Rectal smooth muscle tissue (tissue), 1 donor: Measurements from ENCODE around the gene DPY30.
A peak's percentile ranks its signal among the peaks of the same experiment; 100 is the strongest.
"Not testable (repeated sequence)": the region's sequence is repeated elsewhere in the genome, so short reads cannot be mapped to it uniquely, and the experiment has no call there.

Source experiments
- H3K27ac ChIP-seq: one replicate; pipeline ENCODE4 v1.7.0; 2013; ENCODE audit warnings: low read depth, low read length, inconsistent platforms
- H3K27me3 ChIP-seq: one replicate; pipeline ENCODE4 v1.7.0; 2013; ENCODE audit warnings: low read length; ENCODE audit not compliant: control insufficient read depth, insufficient read depth
- H3K36me3 ChIP-seq: one replicate; pipeline ENCODE4 v1.7.0; 2013; ENCODE audit warnings: low read length; ENCODE audit not compliant: control insufficient read depth, insufficient read depth
- H3K4me1 ChIP-seq: one replicate; pipeline ENCODE4 v1.7.0; 2013; ENCODE audit warnings: low read length; ENCODE audit not compliant: control insufficient read depth, insufficient read depth
- H3K4me3 ChIP-seq: one replicate; pipeline ENCODE4 v1.7.0; 2013; ENCODE audit warnings: low read length
- H3K9ac ChIP-seq: one replicate; pipeline ENCODE4 v1.7.0; 2013; ENCODE audit warnings: low read length

DPY30 gene

DNA sequence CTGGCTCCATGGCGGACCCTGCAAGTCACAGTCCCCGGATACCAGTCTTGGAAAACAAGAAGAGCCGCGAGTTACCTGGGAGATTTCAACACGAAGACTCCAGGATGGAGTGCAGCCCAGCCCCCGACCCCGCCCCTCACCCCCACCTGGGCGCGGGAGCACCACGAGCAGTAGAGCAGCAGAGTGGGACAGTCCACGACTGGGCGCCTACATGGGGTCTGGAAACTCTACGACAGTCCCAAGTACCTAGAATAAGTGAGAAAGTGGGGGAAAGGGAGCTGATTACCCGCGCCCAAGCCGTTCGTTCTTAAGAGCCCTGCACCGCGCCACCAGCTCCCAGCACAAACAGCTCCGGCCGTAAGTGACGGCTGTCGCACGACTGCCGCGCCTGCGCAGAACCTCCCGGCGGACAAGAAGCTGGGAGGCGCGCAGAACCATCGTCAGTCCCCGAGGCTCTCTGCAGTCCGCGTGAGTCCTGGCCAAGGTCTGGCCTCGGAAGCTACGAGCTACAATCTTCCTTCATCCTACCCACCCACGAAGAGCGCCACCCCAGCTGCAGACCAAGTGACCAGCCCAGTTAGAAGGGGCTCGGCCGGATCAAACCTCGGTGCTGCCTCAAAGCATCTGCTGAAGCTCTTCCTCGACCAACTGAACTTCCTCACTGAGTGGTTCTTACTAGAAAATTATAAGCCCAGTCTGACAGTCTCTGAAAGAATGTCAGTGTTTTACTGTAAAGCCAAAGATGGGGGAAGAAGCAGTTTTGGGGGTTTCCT lies at the start of gene DPY30:
TSS of gene DPY30 (minus strand) at position 359 of the 773 bp plus-strand sequence. CDS start at position 10, 349 bp downstream.
- Histone ChIP-seq H3K4me1 (peaks cover 3% of the 10 kb centered on the region), H3K36me3 (no peaks in the 10 kb centered on the region), H3K27ac (peak within 1 kb of the TSS; percentile 85), H3K4me3 (peak within 1 kb of the TSS; percentile 77), H3K9ac (peak within 1 kb of the TSS; percentile 74), H3K27me3 (no peaks in the 10 kb centered on the region)

GRCh38 chr2:32074134-32074506 lies 34.5 kb upstream of the DPY30 start:
- Histone ChIP-seq H3K27ac (no peak overlapping the region), H3K9ac (no peak overlapping the region), H3K4me1 (no peaks in the 10 kb centered on the region), H3K4me3 (no peak overlapping the region), H3K36me3 (no peaks in the 10 kb centered on the region), H3K27me3 (no peaks in the 10 kb centered on the region)

GRCh38 chr2:32067549-32067948 lies 27.9 kb upstream of the DPY30 start:
- Histone ChIP-seq H3K27me3 (no peaks in the 10 kb centered on the region), H3K27ac (no peak overlapping the region), H3K36me3 (no peaks in the 10 kb centered on the region)

DNA sequence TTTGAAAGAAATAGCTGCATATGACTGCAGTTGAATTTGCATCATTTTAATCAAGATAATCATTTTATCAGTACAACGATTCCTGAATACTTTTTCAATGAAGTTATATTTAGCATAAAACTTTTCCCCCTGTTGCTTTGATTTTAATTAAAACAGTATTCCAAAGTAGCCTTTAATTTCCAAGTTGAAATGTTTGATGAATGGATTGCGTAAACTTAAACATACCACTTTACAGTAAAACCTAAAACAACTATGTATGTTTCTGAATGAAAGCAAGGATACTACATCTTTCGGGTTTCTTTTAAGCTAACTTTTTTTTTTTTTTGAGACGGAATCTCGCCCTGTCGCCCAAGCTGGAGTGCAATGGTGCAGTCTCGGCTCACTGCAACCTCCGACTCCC lies 25.1 kb upstream of the DPY30 start:
- no peak overlapping the region for H3K9ac ChIP-seq
- peak overlapping the region; percentile 93 for H3K27ac ChIP-seq
- H3K4me3 ChIP-seq, result peak overlapping the region; percentile 88
- no peaks in the 10 kb centered on the region for H3K27me3 ChIP-seq
- H3K4me1 ChIP-seq, result peaks cover 6% of the 10 kb centered on the region
- no peaks in the 10 kb centered on the region for H3K36me3 ChIP-seq

More at GRCh38 chr2:32067549-32067948, 27.9 kb upstream of the DPY30 start:
- Histone ChIP-seq H3K4me1 (peaks cover 5% of the 10 kb centered on the region), H3K9ac (no peak overlapping the region), H3K4me3 (no peak overlapping the region)

DNA sequence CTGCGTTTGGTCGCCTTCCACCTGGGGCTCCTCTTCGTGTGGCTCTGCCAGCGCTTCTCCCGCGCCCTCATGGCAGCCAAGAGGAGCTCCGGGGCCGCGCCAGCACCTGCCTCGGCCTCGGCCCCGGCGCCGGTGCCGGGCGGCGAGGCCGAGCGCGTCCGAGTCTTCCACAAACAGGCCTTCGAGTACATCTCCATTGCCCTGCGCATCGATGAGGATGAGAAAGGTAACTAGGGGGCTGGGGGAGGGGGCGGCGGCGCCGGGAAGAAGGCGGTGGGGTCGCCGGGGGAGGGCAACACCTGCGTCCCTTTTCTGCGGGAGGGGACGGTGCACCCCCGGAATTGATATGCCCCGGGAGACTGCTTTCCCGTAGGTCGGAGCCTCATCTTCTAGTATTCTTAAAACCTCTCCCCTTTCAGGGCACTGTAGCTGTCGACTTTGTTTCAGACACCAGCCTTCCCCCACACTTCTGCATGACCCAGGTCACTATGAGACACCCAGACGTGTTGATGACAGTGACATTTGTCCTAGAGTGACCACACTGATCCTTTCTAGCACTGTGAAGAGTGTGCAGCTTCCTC lies 24.5 kb upstream of the DPY30 start:
- Histone ChIP-seq H3K36me3 (no peaks in the 10 kb centered on the region), H3K4me1 (peaks cover 6% of the 10 kb centered on the region), H3K27ac (peak overlapping the region; percentile 93), H3K4me3 (peak overlapping the region; percentile 88), H3K9ac (no peak overlapping the region), H3K27me3 (no peaks in the 10 kb centered on the region)

DNA sequence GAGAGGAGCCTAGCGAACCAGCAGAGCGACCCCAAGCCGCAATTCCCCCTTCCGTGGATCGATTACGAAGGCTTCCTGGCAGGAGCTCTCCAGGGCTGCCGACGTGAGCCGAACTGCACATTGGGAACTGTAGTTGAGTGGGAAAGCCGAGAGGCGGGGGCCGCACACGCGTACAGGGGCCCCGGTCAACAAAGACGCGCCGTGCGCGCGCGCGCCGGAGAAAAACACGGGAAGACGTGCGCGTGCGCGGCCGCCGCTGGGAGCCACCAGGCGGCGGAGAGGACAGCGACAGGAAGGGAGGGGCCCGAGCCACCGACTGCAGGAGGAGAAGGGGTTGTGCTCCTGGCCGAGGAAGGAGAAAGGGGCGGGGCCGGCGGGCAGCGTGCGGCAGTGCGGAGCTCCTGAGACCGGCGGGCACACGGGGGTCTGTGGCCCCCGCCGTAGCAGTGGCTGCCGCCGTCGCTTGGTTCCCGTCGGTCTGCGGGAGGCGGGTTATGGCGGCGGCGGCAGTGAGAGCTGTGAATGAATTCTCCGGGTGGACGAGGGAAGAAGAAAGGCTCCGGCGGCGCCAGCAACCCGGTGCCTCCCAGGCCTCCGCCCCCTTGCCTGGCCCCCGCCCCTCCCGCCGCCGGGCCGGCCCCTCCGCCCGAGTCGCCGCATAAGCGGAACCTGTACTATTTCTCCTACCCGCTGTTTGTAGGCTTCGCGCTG lies 23.9 kb upstream of the DPY30 start, which contains the start of gene SPAST:
TSS of gene SPAST (plus strand) at position 247 of the 711 bp plus-strand sequence. CDS start at position 523, 276 bp downstream.
- peak within 1 kb of the TSS; percentile 89 for H3K4me3 ChIP-seq
- no peaks in the 10 kb centered on the region for H3K27me3 ChIP-seq
- peak within 1 kb of the TSS; percentile 93 for H3K27ac ChIP-seq
- H3K36me3 ChIP-seq, result no peaks in the 10 kb centered on the region
- H3K4me1 ChIP-seq, result peaks cover 6% of the 10 kb centered on the region
- H3K9ac ChIP-seq, result peak within 1 kb of the TSS; percentile 73

- no peak overlapping the region for H3K9ac ChIP-seq
- no peaks in the 10 kb centered on the region for H3K36me3 ChIP-seq
- peak overlapping the region; percentile 93 for H3K27ac ChIP-seq
- H3K4me1 ChIP-seq, result peaks cover 6% of the 10 kb centered on the region
- peak overlapping the region; percentile 89 for H3K4me3 ChIP-seq
- no peaks in the 10 kb centered on the region for H3K27me3 ChIP-seq
These were observed 22.6 kb upstream of the DPY30 start for GRCh38 chr2:32061973-32062861.

GRCh38 chr2:32061430-32061829 lies 21.8 kb upstream of the DPY30 start:
- no peak overlapping the region for H3K27ac ChIP-seq
- H3K36me3 ChIP-seq, result no peaks in the 10 kb centered on the region
- H3K4me3 ChIP-seq, result no peak overlapping the region
- no peak overlapping the region for H3K9ac ChIP-seq
- peaks cover 6% of the 10 kb centered on the region for H3K4me1 ChIP-seq
- no peaks in the 10 kb centered on the region for H3K27me3 ChIP-seq

GRCh38 chr2:32060266-32060665 lies 20.7 kb upstream of the DPY30 start:
- H3K27me3 ChIP-seq, result no peaks in the 10 kb centered on the region
- H3K27ac ChIP-seq, result no peak overlapping the region
- peaks cover 6% of the 10 kb centered on the region for H3K4me1 ChIP-seq
- no peaks in the 10 kb centered on the region for H3K36me3 ChIP-seq
- H3K9ac ChIP-seq, result no peak overlapping the region
- H3K4me3 ChIP-seq, result no peak overlapping the region

DNA sequence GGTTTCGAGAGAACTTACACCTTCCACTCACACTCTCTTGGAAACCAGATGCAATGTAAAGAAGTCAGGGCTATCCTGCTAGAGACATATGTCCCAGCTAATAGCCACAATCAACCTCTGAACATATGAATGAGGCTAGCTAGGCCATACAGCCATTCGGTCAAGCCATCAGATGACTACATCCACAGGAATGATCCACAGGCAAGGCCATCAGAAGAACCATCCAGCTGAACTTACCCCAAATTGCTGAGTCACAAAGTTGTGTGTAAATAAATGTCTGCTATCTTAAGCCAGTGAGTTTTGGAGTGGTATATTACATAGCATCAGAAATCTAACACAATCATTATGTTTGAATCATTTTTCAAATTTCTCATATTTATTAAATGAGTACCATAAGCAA lies 18.5 kb upstream of the DPY30 start:
- Histone ChIP-seq H3K4me1 (peaks cover 3% of the 10 kb centered on the region), H3K27ac (no peak overlapping the region), H3K9ac (no peak overlapping the region), H3K36me3 (no peaks in the 10 kb centered on the region), H3K27me3 (no peaks in the 10 kb centered on the region), H3K4me3 (no peak overlapping the region)

DNA sequence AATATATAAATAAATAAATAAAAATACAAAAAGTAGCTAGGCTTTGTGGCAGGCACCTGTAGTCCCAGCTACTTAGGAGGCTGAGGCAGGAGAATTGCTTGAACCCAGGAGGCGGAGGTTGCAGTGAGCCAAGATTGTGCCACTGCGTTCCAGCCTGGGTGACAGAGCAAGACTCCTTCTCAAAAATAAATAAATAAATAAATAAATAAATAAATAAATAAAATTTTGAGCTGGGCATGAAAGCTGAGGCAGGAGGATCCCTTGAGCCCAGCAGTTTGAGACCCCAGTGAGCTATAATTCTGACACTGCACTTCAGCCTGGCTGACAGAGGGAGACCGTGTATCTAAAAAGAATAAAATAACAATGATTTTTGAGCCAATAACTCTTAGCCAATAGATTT lies 15.0 kb upstream of the DPY30 start:
- H3K27me3 ChIP-seq, H3K9ac ChIP-seq, H3K27ac ChIP-seq, H3K4me1 ChIP-seq, H3K4me3 ChIP-seq, H3K36me3 ChIP-seq: not testable (repeated sequence)
